Coronary artery (tissue), 2 donors: ENCODE data around the gene PAPPA2.

Source experiments
- DNase-seq: peaks from one replicate; pipeline ENCODE4 v3.0.0-alpha.2; 2017; ENCODE audit warnings: low spot score
- H3K27ac ChIP-seq, 2 donors: fragments of 200-600 bp; sonication (generic); one replicate each; pipeline ENCODE4 v1.5.1; 2016 to 2019
- H3K4me3 ChIP-seq: fragments of 200-600 bp; sonication (generic); 2 replicates; pipeline ENCODE4 v1.5.1; 2016; ENCODE audit warnings: mild to moderate bottlenecking, moderate library complexity
- TF ChIP-seq, protein P1 (sequence below): fragments of 200-600 bp; sonication (generic); IDR thresholded peaks from one replicate; pipeline ENCODE4 v1.5.1; 2019; ENCODE audit warnings: antibody characterized with exemption

The PAPPA2 gene

DNA sequence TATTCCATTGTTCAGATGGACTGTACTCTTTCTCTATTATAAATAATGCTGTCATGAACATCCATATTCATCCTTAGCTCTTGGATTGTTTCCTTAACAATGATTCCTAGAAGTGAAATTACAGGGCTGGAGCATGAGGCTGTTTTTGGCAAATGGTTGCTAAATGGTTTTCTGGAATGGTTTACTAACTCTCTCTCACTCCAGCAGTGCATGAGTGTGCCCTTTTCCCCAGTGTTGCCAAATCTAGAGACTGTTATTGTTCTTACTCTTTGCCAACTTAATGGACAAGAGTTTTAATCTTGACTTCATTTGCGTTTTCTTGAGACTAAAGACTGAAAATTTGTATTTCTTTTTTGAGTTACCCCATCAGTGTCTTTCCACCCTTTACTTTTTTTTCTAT, 113.0 kb downstream of the PAPPA2 start:
- Histone ChIP-seq H3K27ac (no peak overlapping the region), H3K4me3 (no peak overlapping the region)
- DNase-seq = no peak
- TF ChIP-seq, protein P1, sequence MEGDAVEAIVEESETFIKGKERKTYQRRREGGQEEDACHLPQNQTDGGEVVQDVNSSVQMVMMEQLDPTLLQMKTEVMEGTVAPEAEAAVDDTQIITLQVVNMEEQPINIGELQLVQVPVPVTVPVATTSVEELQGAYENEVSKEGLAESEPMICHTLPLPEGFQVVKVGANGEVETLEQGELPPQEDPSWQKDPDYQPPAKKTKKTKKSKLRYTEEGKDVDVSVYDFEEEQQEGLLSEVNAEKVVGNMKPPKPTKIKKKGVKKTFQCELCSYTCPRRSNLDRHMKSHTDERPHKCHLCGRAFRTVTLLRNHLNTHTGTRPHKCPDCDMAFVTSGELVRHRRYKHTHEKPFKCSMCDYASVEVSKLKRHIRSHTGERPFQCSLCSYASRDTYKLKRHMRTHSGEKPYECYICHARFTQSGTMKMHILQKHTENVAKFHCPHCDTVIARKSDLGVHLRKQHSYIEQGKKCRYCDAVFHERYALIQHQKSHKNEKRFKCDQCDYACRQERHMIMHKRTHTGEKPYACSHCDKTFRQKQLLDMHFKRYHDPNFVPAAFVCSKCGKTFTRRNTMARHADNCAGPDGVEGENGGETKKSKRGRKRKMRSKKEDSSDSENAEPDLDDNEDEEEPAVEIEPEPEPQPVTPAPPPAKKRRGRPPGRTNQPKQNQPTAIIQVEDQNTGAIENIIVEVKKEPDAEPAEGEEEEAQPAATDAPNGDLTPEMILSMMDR = no peak

DNA sequence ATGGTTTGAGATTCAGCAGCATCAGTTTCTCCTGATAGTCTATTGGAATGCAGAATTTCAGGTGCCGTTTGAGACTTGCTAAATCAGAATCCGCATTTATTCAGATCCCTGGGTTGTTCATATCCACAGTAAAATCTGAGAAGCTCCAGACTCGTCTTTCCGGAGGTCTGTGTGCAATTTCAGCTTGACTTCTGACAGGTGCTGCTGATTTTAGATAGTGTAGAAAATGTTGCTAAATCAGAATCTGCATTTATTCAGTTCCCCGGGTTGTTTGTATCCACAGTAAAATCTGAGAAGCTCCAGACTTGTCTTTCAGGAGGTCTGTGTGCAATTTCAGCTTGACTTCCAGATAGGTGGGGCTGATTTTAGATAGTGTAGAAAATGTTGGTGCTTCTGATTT, 113.7 kb downstream of the PAPPA2 start:
- DNase-seq = no peak
- TF ChIP-seq, protein P1 = no peak
- no peak overlapping the region for H3K27ac ChIP-seq
- H3K4me3 ChIP-seq = no peak overlapping the region

DNA sequence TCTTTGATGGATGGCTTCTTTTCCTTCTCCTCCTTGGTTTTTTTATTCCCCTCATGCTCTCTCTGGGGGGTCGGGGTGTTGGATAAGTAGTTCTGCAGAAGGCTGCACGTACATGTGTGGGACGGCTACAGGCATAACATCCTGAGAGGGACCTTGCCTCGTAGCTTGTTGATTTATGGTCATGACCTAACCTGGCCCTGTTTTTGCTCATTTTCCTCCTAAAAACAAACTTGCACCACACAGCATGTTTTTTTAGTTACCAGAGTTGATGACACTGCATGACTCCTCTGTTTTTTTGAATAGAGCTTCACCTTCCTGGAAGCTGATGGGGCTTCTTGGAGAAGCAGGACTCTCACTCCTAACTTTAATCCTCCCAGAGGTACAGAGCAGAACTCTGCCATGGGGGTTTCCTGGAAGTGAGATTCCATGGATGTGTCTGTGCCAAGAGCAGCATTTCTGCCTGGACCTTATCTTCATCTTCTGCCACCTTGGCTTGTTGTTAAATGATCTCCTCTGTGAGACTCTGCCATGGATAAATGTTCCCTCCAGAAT, 114.7 kb downstream of the PAPPA2 start:
- TF ChIP-seq, protein P1 = no peak
- H3K27ac ChIP-seq = no peak overlapping the region
- DNase-seq = no peak
- no peak overlapping the region for H3K4me3 ChIP-seq

DNA sequence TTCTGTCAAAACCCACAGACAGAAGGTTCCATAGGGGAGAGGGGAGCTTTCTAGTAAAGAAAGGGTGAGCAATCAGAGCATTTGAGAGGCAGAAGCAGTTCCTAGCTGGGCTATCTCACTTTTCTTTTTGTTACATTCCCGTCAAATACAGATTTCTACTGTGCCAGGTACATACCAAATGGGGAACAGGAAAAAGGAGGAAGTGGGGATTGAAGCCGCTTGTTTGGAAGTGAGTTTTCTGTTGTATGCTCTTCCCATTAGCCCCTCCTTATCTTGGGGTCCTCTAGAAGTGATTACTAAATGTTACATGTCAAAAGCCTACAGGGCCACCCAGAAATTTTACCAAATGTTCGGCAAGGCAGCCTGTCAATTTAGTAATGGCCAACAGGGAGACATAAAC, 116.1 kb downstream of the PAPPA2 start:
- TF ChIP-seq, protein P1 = no peak
- DNase-seq = no peak
- H3K4me3 ChIP-seq = no peak overlapping the region
- H3K27ac ChIP-seq = no peak overlapping the region

DNA sequence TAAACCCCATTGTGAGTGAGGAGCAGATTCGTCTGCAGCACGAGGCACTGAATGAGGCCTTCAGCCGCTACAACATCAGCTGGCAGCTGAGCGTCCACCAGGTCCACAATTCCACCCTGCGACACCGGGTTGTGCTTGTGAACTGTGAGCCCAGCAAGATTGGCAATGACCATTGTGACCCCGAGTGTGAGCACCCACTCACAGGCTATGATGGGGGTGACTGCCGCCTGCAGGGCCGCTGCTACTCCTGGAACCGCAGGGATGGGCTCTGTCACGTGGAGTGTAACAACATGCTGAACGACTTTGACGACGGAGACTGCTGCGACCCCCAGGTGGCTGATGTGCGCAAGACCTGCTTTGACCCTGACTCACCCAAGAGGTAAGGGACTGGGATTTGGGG, 132.2 kb downstream of the PAPPA2 start:
- no peak overlapping the region for H3K4me3 ChIP-seq
- no peak for DNase-seq
- H3K27ac ChIP-seq = no peak overlapping the region
- TF ChIP-seq, protein P1 = no peak

DNA sequence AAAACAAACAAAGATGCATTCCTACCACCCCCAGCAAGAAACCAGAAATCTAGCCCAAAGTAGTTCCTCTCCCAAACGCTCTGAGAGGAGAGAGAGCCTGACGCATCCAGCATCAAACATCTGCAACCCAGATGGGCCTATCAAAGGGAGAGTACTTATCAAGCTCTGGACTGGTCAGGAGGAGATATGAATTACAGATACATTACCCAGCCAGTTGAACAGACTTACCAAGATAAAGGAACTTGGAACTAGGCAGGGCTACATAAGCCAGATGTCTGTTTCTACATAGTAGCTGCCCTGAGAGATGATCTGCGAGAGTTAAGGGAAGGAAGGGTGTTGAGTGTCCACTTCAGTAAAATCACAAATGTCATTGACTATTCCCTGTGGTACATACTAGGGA, 138.4 kb downstream of the PAPPA2 start:
- TF ChIP-seq, protein P1 = no peak
- no peak overlapping the region for H3K4me3 ChIP-seq
- H3K27ac ChIP-seq = no peak overlapping the region
- no peak for DNase-seq

DNA sequence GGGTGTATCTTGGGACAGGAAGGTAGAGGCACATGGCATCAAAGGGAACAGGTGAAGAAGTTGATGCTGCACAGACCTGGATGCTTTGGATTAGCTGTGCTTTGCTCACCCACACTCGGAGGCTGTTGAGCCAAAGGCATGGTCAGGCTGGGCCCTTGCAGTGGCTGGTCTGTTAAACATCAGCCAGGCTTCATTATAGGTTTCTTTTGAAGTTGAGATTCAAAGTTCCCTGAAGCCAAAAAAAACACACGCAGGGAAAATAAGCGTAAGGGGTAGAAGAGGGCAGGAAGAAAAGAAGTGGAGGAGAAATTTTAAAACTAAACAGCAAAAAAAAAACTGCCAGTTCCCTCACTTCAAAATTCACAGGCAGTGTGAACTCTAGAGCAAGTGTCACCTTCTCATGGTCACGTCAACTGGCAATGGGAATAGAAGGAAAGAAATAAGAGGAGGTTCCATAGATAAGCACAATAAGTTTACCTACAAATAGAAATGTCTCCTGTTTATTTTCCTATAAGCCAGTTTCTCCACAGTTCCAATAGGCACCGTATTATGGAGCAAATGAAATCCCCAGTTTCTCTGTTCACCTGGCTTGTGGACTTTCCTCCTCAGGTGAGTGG, 139.5 kb downstream of the PAPPA2 start:
- DNase-seq = no peak
- Histone ChIP-seq H3K27ac (no peak overlapping the region), H3K4me3 (no peak overlapping the region)
- TF ChIP-seq, protein P1 = no peak
